Neural progenitor cell (in vitro differentiated cells): ENCODE results near the gene FHOD3.

Experiments used
- EZH2phosphoT487 ChIP-seq: fragments of 200-600 bp; sonication (generic); IDR thresholded peaks from 2 replicates; pipeline ENCODE4 v1.6.1; 2017; ENCODE audit warnings: antibody characterized with exemption
- TF ChIP-seq, protein P1 (sequence below): fragments of 200-600 bp; sonication (generic); IDR thresholded peaks from 2 replicates; pipeline ENCODE4 v1.5.1; 2017; ENCODE audit warnings: antibody characterized with exemption, mild to moderate bottlenecking

DNA sequence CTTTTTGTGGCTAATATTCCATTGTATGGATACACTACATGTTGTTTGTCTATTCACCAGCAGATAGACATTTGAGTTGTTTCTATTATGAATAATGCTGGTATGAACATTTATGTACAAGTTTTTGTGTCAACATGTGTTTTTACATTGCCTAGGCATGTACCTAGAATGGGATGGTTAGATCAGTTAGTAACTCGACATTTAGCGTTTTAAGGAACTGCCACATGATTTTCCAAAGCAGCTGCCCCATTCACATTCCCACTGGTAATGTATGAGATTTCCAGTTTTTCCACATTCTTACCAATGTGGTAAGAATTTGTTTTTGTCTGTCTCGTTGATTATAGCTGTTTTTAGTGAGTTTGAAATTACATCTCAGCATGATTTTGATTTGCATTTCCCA, 112.8 kb downstream of the FHOD3 start:
- TF ChIP-seq, protein P1, sequence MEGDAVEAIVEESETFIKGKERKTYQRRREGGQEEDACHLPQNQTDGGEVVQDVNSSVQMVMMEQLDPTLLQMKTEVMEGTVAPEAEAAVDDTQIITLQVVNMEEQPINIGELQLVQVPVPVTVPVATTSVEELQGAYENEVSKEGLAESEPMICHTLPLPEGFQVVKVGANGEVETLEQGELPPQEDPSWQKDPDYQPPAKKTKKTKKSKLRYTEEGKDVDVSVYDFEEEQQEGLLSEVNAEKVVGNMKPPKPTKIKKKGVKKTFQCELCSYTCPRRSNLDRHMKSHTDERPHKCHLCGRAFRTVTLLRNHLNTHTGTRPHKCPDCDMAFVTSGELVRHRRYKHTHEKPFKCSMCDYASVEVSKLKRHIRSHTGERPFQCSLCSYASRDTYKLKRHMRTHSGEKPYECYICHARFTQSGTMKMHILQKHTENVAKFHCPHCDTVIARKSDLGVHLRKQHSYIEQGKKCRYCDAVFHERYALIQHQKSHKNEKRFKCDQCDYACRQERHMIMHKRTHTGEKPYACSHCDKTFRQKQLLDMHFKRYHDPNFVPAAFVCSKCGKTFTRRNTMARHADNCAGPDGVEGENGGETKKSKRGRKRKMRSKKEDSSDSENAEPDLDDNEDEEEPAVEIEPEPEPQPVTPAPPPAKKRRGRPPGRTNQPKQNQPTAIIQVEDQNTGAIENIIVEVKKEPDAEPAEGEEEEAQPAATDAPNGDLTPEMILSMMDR, result no peak
- no peak for TF ChIP-seq EZH2phosphoT487
